T-helper 9 cell (primary cell): Measurements from ENCODE around the gene S100A11.
A peak's percentile ranks its signal among the peaks of the same experiment; 100 is the strongest.

Experiments
- DNase-seq: peaks from one replicate; pipeline ENCODE4 v3.0.0-alpha.2; 2020

Gene S100A11

GRCh38 chr1:152001631-152002584 is 34.9 kb downstream of the S100A11 start:
- peak; percentile 67 for DNase-seq

DNA sequence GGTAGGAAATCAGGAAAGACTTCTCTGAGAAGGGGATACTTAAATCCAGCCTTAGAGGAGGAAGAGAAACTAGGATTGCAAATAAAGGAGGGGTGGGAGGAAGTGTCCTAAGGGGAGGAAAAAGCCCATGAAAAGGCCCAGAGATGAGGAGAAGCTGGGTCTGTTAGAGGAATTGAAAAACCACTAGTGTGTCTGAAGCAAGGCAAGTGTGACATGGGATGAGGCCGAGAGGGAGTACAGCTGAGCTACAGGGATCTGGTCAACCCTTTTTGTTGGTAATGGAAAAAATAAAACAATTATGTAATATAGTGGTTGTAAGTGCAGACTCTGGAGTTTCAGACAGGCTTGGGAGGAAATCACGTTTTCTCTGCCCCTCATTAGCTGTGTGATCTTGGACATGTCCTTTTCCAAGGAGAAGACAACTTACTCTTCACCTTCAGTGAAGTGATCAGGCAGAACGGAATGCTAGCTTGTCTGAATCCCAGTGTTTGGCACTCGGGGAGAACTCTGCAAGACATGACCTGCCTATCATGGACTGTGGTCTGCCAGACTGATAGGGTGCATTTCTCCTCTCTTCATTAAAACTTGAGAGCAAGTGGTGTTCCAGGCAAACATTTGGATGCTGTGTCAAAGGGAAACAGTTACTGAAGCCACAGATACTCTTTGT is 35.7 kb downstream of the S100A11 start:
- DNase-seq = no peak

GRCh38 chr1:151998611-151999362 is 38.0 kb downstream of the S100A11 start:
- DNase-seq = no peak

DNA sequence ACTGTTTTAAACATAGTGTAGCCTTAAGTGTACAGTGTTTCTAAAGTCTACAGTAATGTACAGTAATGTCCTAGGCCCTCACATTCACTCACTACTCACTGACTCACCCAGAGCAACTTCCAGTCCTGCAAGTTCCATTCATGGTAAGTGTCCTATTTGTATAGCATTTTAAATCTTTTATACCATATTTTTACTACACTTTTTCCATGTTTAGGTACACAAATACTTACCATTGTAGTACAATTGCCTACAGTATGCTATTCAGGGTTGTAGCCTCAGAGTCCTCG is 39.6 kb downstream of the S100A11 start:
- DNase-seq = no peak

GRCh38 chr1:151995774-151996173 is 41.0 kb downstream of the S100A11 start:
- DNase-seq = no peak

DNA sequence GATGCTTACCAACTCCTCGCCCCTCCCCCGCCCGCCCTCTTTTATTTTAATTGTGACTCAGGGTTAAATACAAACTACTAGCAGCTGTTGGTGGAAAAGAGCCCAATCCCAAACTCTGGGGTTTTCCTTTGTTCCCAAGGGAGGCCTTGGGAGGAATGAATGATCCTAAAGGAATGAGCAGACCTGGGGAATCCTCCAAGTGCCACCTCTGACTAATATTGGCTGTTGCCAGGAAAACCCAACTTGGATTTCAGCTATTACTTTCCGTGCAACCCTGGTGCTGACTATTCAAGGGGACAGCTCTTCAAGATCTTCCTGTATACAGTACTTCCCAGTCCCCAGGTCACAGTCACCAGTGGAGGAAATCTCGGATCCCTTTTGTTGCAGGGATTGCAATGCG is 41.8 kb downstream of the S100A11 start:
- no peak for DNase-seq

DNA sequence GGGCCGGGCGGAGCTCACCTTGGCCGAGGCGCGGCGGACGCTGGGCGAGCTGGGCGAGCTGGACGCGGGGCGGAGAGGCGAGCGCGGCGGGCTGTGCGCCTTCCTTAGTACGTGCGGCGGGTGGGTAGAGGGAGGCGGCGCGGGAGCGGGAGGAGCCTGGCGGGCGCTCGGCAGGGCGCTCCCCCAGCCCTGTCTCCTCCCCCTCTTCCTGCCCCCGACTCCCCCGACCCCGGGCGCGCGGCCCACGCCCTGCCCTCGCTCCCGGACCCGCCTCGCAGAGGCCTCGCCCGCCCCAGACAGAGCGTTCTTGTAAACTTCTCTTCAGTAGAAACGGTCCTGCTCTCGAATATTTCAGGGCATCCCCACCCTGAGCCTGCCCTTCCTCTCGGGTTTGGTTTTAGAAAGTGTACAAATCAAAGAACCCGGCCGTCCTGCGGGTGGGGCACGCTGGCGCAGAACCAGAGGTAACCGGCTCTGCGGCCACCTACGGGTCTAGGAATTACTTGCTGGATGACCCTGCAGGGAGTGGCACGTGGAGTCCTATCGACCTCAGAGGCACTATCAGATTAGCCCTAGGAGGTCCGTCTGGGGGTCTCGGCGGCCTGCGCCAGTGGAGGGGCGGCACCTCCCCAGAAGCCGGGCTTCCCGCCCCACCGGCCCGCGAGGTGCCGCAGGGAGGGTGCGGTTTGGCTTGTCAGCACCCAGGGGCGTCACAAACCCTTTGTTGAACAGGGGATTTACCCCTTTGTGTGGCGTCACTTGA is 42.9 kb downstream of the S100A11 start, which contains the start of gene S100A10:
S100A10 (minus strand) TSS at position 126 of the 763 bp plus-strand sequence. CDS start 7,629 bp downstream, outside the sequence.
- peak; percentile 70 for DNase-seq

GRCh38 chr1:151993084-151993733 is 43.6 kb downstream of the S100A11 start:
- peak; percentile 21 for DNase-seq

GRCh38 chr1:151992303-151993083 is 44.3 kb downstream of the S100A11 start:
- peak; percentile 15 for DNase-seq

DNA sequence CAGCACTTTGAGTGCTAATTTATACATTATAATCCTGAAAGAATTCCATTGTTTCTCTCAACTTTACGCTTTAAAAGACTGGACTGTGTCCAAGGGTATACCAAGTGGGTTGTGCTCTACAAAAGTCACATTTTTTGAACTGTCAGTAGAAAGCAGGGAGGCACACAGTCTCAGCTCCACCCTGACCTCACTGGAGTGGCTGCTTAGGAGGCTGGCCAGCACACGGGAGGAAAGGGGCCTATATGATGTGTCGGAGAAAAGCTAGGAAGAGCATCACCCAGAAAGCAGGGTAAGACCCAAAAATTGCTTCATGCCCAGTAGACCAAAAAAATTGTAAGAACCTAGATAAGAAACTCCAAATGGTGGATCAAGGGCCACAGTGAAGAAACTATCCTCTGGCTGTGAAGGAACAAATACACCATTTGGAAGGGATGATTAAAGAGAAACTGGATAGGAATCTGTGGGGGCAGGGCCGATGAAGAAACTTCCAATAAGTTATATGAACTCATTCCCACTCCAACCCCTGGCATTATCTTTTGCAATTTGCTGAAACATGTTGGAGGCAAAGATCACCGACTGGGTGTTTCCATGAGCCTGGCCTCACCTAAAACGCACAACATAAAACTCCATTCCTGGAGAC is 45.0 kb downstream of the S100A11 start:
- no peak for DNase-seq

GRCh38 chr1:151990856-151991198 is 46.0 kb downstream of the S100A11 start:
- no peak for DNase-seq

GRCh38 chr1:151990058-151990855 is 46.5 kb downstream of the S100A11 start:
- DNase-seq = no peak

DNA sequence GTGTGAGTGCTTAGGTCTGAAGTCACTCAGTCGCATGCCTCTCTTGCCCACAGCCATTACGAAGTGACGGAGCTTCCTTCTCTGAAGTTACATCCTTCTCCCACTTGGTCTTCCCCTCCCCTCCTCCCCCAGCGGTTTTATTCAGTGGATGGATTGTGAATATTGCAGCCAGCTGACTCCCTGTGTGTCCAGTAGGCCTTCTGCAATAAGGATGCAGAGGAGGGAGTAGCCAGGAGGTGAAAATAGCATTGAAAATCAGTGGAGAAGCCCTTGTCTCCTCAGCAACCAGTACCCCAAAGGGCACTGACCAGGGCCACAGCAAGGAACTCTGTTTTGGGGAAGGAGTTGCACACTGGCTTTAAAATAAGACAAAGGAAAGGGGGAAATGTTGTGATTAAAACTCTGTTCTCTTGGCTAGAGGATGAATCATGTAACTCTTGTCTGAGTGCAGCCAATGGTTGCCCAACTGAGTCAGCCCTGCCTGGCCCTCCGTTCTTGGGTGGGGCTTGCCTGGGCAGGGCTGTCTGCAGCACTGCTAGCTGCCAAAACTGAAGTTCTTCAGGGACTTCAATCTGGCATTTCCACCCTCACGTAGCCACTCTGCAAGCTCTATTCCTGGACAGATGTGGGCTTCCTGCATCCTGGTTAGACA is 47.5 kb downstream of the S100A11 start:
- no peak for DNase-seq

GRCh38 chr1:151988405-151988923 is 48.3 kb downstream of the S100A11 start:
- no peak for DNase-seq

DNA sequence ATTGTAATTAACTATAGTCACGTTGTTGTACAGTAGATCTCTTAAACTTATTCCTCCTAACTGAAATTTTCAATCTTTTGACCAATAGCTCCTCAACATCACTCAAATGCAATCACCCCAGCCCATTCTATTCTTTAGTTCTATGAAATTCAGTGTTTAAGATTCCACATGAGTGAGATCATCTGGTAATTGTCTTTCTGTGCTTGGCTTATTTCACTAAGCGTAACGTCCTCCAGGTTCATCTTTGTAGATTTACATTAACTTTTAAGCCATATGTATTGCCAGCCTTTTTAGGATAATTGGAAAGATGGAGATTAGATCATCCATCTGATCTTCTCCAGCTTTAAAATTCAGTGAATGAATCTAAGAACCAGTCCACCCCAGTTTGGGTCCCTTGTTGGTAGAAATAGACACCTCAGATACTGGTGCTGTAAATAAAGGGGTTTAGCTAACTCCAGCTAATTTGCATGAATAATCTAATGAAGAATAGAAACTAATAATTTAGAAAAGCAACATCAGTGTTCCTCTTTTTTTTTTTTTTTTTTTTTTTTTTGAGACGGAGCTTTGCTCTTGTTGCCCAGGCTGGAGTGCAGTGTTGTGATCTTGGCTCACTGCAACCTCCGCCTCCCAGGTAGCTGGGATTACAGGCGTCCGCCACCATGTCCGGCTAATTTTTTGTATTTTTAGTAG is 50.2 kb downstream of the S100A11 start:
- no peak for DNase-seq

- no peak for DNase-seq
Measured at GRCh38 chr1:151985768-151986167, 51.0 kb downstream of the S100A11 start.

DNA sequence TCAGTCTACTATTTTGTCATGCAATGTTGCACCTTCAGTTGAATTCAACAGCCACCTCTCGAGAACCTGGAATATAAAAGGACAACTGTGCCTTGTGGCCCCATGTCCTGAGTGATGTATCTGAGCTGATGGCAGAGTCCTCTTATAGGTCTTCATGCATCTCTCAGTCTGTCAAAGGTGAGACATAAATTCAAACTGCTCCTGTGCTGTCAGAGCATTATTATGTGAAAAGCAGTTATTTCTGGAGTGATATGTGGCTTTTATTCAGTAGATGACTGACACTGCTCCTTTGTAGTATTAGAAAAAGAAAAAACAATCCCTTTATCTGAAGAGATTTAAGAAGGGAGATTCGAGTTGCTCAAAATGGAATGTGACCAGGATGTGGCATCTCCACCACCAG is 51.5 kb downstream of the S100A11 start:
- no peak for DNase-seq

DNA sequence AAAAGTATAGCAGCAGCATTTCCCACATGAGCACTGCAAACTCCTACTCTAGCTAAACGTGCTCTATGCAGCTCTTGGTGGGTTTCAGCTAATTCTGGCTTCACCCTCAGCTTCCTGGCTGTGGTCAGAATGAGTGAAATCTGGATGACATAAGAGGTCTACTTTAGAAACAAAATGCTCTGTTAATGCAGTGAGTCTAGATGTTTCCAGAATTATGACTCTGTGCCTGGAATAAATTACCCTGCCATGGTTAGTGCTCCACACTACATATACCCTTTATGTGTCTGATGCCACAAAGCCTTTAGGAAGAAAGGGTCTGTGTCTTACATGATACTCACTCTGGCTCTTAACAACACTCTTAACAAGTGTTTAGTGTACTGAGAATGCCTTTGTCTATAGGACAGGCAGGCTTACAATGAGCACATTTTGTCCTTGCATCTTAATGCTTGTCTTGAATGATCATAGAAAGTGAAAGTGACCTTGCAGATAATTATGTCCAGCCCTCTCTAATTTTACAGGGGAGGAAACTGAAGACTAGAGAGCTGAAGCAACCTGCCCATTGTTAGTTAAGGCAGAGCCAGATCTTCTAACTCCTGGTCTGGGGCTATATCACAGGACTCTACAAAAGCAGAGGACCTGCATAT is 52.4 kb downstream of the S100A11 start:
- no peak for DNase-seq
